GM12878 (cell line): ENCODE results near the gene G3BP1.

ENCODE experiments used
- CHD1 ChIP-seq: IDR thresholded peaks from 2 replicates; pipeline ENCODE4 v1.6.1; 2012; ENCODE audit warnings: low read depth, low read length, improper control_type of control experiment
- TF ChIP-seq, protein P1 (sequence below): IDR thresholded peaks from 2 replicates; pipeline ENCODE4 v1.6.1; 2011; ENCODE audit warnings: borderline replicate concordance, low read depth, mild to moderate bottlenecking, moderate library complexity, mixed read lengths, low read length; ENCODE audit not compliant: insufficient read depth; ENCODE audit errors: extremely low read length

DNA sequence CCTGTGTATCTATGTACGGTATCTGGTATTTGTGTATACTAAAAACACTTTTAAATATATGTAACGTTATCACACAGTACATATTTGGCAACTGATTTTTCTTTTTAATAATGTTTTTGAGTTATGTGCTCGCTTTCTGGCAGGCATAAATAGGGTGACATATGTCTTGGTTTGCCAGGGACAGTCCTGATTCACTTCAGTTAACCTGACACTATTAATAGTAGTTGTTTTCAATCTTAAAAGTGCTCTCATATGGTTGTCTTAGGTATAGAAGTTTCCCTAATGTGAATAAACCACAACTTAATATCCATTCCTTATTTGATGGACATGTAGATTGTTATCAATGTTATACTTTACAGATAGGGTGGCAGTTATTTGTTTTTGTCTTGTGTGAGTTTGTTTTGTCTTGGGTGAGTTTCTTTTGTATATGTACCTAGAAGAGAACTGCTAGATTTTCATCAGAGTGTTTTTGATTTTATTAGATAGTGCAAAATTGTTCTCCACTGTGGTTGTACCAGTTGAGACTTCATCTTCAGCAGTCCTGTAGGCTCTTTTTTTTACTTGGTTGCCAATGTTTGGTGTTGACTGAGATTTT lies 7.9 kb downstream of the G3BP1 start:
- TF ChIP-seq, protein P1, sequence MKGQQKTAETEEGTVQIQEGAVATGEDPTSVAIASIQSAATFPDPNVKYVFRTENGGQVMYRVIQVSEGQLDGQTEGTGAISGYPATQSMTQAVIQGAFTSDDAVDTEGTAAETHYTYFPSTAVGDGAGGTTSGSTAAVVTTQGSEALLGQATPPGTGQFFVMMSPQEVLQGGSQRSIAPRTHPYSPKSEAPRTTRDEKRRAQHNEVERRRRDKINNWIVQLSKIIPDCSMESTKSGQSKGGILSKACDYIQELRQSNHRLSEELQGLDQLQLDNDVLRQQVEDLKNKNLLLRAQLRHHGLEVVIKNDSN, result no peak
- TF ChIP-seq CHD1, result no peak
